ENCODE measurements around the gene STAU1. TPM values are rescaled to one million over a fixed set of nuclear protein-coding genes. Genes with fewer than 3 reads are reported as not detected.

The STAU1 gene
- total and polyA plus RNA-seq, 10 of the 15 experiments (the other 5 are each of a cell fraction or from before 2014, with no cell fraction given), result 13.9 to 66.2 (median 45.6) TPM

GRCh38 chr20:49098136-49098535 lies 90.0 kb downstream of the STAU1 start:
- Histone ChIP-seq H3K9me3 (replicated peaks; ENCODE audit: control insufficient read depth, insufficient read depth, low read length) (no peaks in the 10 kb centered on the region), H3K36me3 (ENCODE audit: control insufficient read depth in 2 of 2, insufficient read depth in 2 of 2, low read length in 1 of 2) (peaks cover 12 to 40% of the 10 kb centered on the region in 2 experiments), H3K4me2 (ENCODE audit: control insufficient read depth, insufficient read depth) (no peak overlapping the region), H3K27me3 (replicated peaks in 1 of 2; ENCODE audit: control insufficient read depth in 2 of 2, insufficient read depth in 2 of 2, low read length in 1 of 2) (no peaks in the 10 kb centered on the region), H3K79me2 (ENCODE audit: control insufficient read depth, insufficient read depth, low read length) (no peaks in the 10 kb centered on the region; the same call in none of the 2 replicates), H4K20me1 (ENCODE audit: control insufficient read depth, insufficient read depth) (0 out of 2 replicates have a peak, but pooled peaks cover 3% of the 10 kb centered on the region), H3K9ac (ENCODE audit: control insufficient read depth, insufficient read depth, low read length) (no peak overlapping the region), H2AFZ (ENCODE audit: control insufficient read depth, low read depth, low read length) (no peak overlapping the region), H3K4me1 (ENCODE audit: control insufficient read depth, insufficient read depth, low read length) (no peaks in the 10 kb centered on the region), H3K4me3 (no peak overlapping the region), H3K27ac (ENCODE audit: control insufficient read depth, insufficient read depth) (no peak overlapping the region)
- ChIA-PET SMC1A (ENCODE audit: uncharacterized antibody, unreplicated experiment) (no interaction called here), POLR2A (no interaction called here), CTCF (no interaction called here), RAD21 (ENCODE audit: unreplicated experiment) (interaction anchor here (0.5 kb wide), 1 partner anchor 41 kb away, joined by 4 read pairs; no protein-coding TSS in a partner anchor)
- DNase-seq (ENCODE audit: low read depth, low spot score), result no peak
- no peak for ATAC-seq
- in situ Hi-C loops (cut with MboI), result no loop called here
- BruUV-seq (replicated peaks), result no TSS peak
- WGBS (ENCODE audit: insufficient coverage, insufficient replicate concordance, low lambda C conversion rate, missing lambda C conversion rate), result 97% methylated on average over 4 of the region's 4 CpGs
- no peak for FAIRE-seq
- intact Hi-C loops (cut with micrococcal nuclease; ENCODE audit: unreplicated experiment), result no loop called here
- TF ChIP-seq, protein P1, sequence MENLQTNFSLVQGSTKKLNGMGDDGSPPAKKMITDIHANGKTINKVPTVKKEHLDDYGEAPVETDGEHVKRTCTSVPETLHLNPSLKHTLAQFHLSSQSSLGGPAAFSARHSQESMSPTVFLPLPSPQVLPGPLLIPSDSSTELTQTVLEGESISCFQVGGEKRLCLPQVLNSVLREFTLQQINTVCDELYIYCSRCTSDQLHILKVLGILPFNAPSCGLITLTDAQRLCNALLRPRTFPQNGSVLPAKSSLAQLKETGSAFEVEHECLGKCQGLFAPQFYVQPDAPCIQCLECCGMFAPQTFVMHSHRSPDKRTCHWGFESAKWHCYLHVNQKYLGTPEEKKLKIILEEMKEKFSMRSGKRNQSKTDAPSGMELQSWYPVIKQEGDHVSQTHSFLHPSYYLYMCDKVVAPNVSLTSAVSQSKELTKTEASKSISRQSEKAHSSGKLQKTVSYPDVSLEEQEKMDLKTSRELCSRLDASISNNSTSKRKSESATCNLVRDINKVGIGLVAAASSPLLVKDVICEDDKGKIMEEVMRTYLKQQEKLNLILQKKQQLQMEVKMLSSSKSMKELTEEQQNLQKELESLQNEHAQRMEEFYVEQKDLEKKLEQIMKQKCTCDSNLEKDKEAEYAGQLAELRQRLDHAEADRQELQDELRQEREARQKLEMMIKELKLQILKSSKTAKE (IDR thresholded peaks at IDR 0.05; ENCODE audit: low read depth, poor library complexity, severe bottlenecking), result no peak
- no peak for TF ChIP-seq YY1 (IDR thresholded peaks at IDR 0.05; ENCODE audit: low read depth, low read length)
- TF ChIP-seq RCOR1 (conservative IDR thresholded peaks at IDR 0.05; ENCODE audit: low read depth, low read length), result no peak
- TF ChIP-seq NFXL1 (IDR thresholded peaks at IDR 0.05; ENCODE audit: borderline replicate concordance), result no peak
- TF ChIP-seq ZNF274 (IDR thresholded peaks at IDR 0.05; ENCODE audit: insufficient read depth, insufficient read length), result no peak
- TF ChIP-seq, protein P2, sequence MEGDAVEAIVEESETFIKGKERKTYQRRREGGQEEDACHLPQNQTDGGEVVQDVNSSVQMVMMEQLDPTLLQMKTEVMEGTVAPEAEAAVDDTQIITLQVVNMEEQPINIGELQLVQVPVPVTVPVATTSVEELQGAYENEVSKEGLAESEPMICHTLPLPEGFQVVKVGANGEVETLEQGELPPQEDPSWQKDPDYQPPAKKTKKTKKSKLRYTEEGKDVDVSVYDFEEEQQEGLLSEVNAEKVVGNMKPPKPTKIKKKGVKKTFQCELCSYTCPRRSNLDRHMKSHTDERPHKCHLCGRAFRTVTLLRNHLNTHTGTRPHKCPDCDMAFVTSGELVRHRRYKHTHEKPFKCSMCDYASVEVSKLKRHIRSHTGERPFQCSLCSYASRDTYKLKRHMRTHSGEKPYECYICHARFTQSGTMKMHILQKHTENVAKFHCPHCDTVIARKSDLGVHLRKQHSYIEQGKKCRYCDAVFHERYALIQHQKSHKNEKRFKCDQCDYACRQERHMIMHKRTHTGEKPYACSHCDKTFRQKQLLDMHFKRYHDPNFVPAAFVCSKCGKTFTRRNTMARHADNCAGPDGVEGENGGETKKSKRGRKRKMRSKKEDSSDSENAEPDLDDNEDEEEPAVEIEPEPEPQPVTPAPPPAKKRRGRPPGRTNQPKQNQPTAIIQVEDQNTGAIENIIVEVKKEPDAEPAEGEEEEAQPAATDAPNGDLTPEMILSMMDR (IDR thresholded peaks at IDR 0.05 in 2 of 3, conservative IDR thresholded peaks at IDR 0.05 in 1 of 3; ENCODE audit: control insufficient read depth in 2 of 3, extremely low read depth in 1 of 3, insufficient read depth in 1 of 3, low read depth in 3 of 3, low read length in 3 of 3), result no peak
- no peak for TF ChIP-seq MEF2A (IDR thresholded peaks at IDR 0.05; ENCODE audit: insufficient read depth, low read depth, low read length)
- no peak for TF ChIP-seq TCF3 (IDR thresholded peaks at IDR 0.05; ENCODE audit: borderline replicate concordance, insufficient read depth, low read depth, low read length)
- TF ChIP-seq SUZ12 (IDR thresholded peaks at IDR 0.05; ENCODE audit: unreplicated experiment), result no peak
- no peak for TF ChIP-seq SIN3A (IDR thresholded peaks at IDR 0.05; ENCODE audit: low read depth, low read length)
- TF ChIP-seq SMAD5 (IDR thresholded peaks at IDR 0.05; ENCODE audit: low read depth), result no peak
- no peak for TF ChIP-seq E4F1 (IDR thresholded peaks at IDR 0.05; ENCODE audit: borderline replicate concordance, partially characterized antibody)
- no peak for TF ChIP-seq KLF5 (IDR thresholded peaks at IDR 0.05; ENCODE audit: partially characterized antibody)
- TF ChIP-seq, protein P3, sequence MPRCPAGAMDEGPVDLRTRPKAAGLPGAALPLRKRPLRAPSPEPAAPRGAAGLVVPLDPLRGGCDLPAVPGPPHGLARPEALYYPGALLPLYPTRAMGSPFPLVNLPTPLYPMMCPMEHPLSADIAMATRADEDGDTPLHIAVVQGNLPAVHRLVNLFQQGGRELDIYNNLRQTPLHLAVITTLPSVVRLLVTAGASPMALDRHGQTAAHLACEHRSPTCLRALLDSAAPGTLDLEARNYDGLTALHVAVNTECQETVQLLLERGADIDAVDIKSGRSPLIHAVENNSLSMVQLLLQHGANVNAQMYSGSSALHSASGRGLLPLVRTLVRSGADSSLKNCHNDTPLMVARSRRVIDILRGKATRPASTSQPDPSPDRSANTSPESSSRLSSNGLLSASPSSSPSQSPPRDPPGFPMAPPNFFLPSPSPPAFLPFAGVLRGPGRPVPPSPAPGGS (IDR thresholded peaks at IDR 0.05; ENCODE audit: borderline replicate concordance, insufficient read depth, low read depth, low read length, poor library complexity, severe bottlenecking), result no peak
- no peak for TF ChIP-seq STAT3 (IDR thresholded peaks at IDR 0.05; ENCODE audit: low read depth, low read length)
- TF ChIP-seq EP300 (IDR thresholded peaks at IDR 0.05; ENCODE audit: borderline replicate concordance in 1 of 2, control insufficient read depth in 1 of 2, low read depth in 2 of 2, low read length in 2 of 2), result no peak
- TF ChIP-seq BMI1 (IDR thresholded peaks at IDR 0.05; ENCODE audit: borderline replicate concordance), result no peak
